OCI-LY3 (cell line): ENCODE data around the gene BAZ2A.

Source experiments
- H2AFZ ChIP-seq: fragments of 200-600, 300-600 bp; shearing (Covaris generic); 2 replicates; pipeline ENCODE4 v1.6.0; 2014; ENCODE audit warnings: antibody characterized with exemption, low read depth, low read length
- H3K27ac ChIP-seq: fragments of 200-600, 300-600 bp; sonication (generic); 2 replicates; pipeline ENCODE4 v1.5.1; 2014; ENCODE audit warnings: mild to moderate bottlenecking, low read length, moderate library complexity, mixed read lengths
- H3K27me3 ChIP-seq: fragments of 200-600, 300-600 bp; sonication (generic); 2 replicates; pipeline ENCODE4 v1.6.1; 2014; ENCODE audit warnings: low read depth, low read length, mixed read lengths
- H3K36me3 ChIP-seq: fragments of 200-600, 300-600 bp; sonication (generic); replicated peaks from 2 replicates; pipeline ENCODE3; 2014; ENCODE audit warnings: low read depth, low read length, mixed read lengths
- H3K4me1 ChIP-seq: fragments of 300-600, 200-600 bp; sonication (generic); 2 replicates; pipeline ENCODE4 v1.6.1; 2014; ENCODE audit warnings: low read length, mixed read lengths
- H3K4me2 ChIP-seq: fragments of 200-600, 300-600 bp; sonication (generic); 2 replicates; pipeline ENCODE4 v1.6.1; 2014; ENCODE audit warnings: low read length, mixed read lengths
- H3K4me3 ChIP-seq: fragments of 300-600, 200-600 bp; sonication (generic); 2 replicates; pipeline ENCODE4 v1.5.1; 2014; ENCODE audit warnings: antibody characterized with exemption, mild to moderate bottlenecking, low read length, moderate library complexity
- H3K79me2 ChIP-seq: fragments of 300-600, 200-600 bp; shearing (Covaris generic); 2 replicates; pipeline ENCODE4 v1.6.1; 2014; ENCODE audit warnings: mild to moderate bottlenecking, low read length, mixed read lengths
- H3K9ac ChIP-seq: fragments of 300-600, 200-600 bp; shearing (Covaris generic); 2 replicates; pipeline ENCODE4 v1.6.0; 2014; ENCODE audit warnings: mild to moderate bottlenecking, low read length, moderate library complexity
- H3K9me3 ChIP-seq: fragments of 200-600, 300-600 bp; shearing (Covaris generic); 2 replicates; pipeline ENCODE4 v1.6.1; 2014; ENCODE audit warnings: low read length, mixed read lengths; ENCODE audit not compliant: insufficient read depth
- H4K20me1 ChIP-seq: fragments of 200-600, 300-600 bp; sonication (generic); 2 replicates; pipeline ENCODE4 v1.6.1; 2016; ENCODE audit warnings: low read length, mixed read lengths; ENCODE audit not compliant: insufficient read depth
- EZH2phosphoT487 ChIP-seq: fragments of 200-600 bp; shearing (Covaris generic); IDR thresholded peaks from 2 replicates; pipeline ENCODE4 v1.6.1; 2018; ENCODE audit warnings: antibody characterized with exemption, mixed run types, low read depth
- TF ChIP-seq, protein P1 (sequence below): fragments of 200-600, 300-600 bp; sonication (generic); IDR thresholded peaks from 2 replicates; pipeline ENCODE4 v1.5.1; 2014; ENCODE audit warnings: antibody characterized with exemption, low read length, low read depth

BAZ2A gene

DNA sequence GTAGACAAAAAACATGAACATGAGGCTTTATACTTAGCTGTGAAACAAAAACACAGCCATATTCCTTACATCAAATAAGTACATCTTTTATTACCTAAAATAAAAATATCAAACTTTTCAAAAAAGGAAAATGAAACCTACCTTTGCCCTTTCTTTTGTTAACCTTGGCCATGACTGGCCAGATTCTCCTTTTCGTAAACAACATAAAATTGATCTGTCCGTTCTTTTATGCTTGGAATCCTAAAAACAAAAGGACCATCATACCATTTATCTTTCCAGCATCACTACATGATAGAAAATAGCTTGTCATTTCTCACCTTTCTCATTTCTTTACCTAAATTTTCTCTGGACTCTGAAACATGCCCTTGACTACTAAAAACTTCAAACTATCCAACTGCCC, 41.5 kb upstream of the BAZ2A start:
- H2AFZ ChIP-seq: no peak overlapping the region
- no peaks in the 10 kb centered on the region for H3K27me3 ChIP-seq
- no peaks in the 10 kb centered on the region for H3K9me3 ChIP-seq
- no peak overlapping the region for H3K27ac ChIP-seq
- peaks cover 75% of the 10 kb centered on the region for H4K20me1 ChIP-seq
- H3K4me3 ChIP-seq: no peak overlapping the region
- TF ChIP-seq, protein P1, sequence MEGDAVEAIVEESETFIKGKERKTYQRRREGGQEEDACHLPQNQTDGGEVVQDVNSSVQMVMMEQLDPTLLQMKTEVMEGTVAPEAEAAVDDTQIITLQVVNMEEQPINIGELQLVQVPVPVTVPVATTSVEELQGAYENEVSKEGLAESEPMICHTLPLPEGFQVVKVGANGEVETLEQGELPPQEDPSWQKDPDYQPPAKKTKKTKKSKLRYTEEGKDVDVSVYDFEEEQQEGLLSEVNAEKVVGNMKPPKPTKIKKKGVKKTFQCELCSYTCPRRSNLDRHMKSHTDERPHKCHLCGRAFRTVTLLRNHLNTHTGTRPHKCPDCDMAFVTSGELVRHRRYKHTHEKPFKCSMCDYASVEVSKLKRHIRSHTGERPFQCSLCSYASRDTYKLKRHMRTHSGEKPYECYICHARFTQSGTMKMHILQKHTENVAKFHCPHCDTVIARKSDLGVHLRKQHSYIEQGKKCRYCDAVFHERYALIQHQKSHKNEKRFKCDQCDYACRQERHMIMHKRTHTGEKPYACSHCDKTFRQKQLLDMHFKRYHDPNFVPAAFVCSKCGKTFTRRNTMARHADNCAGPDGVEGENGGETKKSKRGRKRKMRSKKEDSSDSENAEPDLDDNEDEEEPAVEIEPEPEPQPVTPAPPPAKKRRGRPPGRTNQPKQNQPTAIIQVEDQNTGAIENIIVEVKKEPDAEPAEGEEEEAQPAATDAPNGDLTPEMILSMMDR: no peak
- no peak for TF ChIP-seq EZH2phosphoT487
- H3K4me1 ChIP-seq: peaks cover 9% of the 10 kb centered on the region
- peaks cover 63% of the 10 kb centered on the region for H3K36me3 ChIP-seq
- H3K79me2 ChIP-seq: peaks cover 98% of the 10 kb centered on the region
- H3K9ac ChIP-seq: no peak overlapping the region
- no peak overlapping the region for H3K4me2 ChIP-seq

DNA sequence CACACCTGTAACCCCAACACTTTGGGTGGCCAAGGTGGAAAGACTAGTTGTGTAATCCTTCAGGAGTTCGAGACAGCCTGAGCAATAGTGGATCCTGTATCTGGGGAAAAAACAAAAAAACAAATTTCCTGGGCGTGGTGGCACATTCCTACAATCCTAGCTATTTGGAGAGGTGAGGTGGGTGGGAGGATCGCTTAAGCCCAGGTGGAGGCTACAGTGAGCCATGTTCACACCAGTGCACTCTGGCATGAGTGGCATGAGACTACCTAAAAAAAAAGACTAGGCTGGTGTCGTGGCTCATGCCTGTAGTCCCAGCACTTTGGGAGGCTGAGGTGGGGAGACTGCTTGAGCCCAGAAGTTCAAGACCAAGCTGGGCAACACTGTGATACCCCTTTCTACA, 40.7 kb upstream of the BAZ2A start:
- Histone ChIP-seq H3K4me1 (peaks cover 9% of the 10 kb centered on the region), H3K9me3 (no peaks in the 10 kb centered on the region), H3K79me2 (peaks cover 96% of the 10 kb centered on the region), H3K9ac (no peak overlapping the region), H3K36me3 (peaks cover 64% of the 10 kb centered on the region), H3K27me3 (no peaks in the 10 kb centered on the region), H3K27ac (no peak overlapping the region), H2AFZ (no peak overlapping the region), H3K4me2 (no peak overlapping the region), H3K4me3 (no peak overlapping the region), H4K20me1 (peaks cover 71% of the 10 kb centered on the region)
- no peak for TF ChIP-seq EZH2phosphoT487
- TF ChIP-seq, protein P1: no peak

DNA sequence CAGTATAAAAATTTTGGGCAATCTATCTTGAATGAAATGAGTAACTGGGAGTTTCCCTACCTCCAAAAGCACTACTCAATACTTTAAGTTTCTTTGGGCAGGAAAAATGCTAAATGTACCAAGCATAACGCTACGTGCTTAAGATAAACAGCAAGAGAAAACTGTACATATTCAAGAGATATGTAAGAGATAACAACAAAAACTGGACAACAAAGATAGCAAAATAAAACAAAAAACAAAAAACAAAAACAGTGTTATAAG, 38.0 kb upstream of the BAZ2A start:
- H4K20me1 ChIP-seq: peaks cover 56% of the 10 kb centered on the region
- peaks cover 72% of the 10 kb centered on the region for H3K36me3 ChIP-seq
- TF ChIP-seq, protein P1: no peak
- TF ChIP-seq EZH2phosphoT487: no peak
- H3K4me1 ChIP-seq: peaks cover 9% of the 10 kb centered on the region
- H3K79me2 ChIP-seq: peaks cover 79% of the 10 kb centered on the region
- no peak overlapping the region for H3K4me3 ChIP-seq
- H3K4me2 ChIP-seq: no peak overlapping the region
- no peak overlapping the region for H3K9ac ChIP-seq
- no peak overlapping the region for H2AFZ ChIP-seq
- no peak overlapping the region for H3K27ac ChIP-seq
- no peaks in the 10 kb centered on the region for H3K9me3 ChIP-seq
- H3K27me3 ChIP-seq: no peaks in the 10 kb centered on the region

DNA sequence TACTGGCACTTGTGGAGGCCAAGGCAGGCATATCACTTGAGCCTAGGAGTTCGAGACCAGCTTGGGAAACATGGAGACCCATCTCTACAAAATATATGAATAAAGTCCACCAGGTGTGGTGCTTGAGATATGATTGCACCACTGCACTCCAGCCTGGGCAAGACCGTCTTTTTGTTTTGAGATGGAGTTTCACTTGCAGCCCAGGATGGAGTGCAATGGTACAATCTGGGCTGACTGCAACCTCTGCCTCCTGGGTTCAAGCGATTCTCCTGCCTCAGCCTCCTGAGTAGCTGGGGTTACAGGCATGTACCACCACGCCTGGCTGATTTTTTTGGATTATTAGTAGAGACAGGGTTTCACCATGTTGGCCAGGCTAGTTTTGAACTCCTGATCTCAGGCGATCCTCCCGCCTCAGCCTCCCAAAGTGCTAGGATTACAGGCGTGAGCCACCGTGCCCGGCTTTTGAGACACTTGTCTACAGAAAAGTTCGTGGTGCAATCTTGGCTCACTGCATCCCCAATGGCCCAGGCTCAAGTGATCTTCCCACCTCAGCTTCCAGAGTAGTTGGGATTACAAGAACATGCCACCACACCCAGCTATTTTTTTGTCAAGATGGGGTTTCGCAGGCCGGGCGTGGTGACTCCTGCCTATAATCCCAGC, 32.0 kb upstream of the BAZ2A start:
- no peak for TF ChIP-seq EZH2phosphoT487
- TF ChIP-seq, protein P1: no peak
- H3K79me2 ChIP-seq: peaks cover 26% of the 10 kb centered on the region
- no peak overlapping the region for H2AFZ ChIP-seq
- H3K27ac ChIP-seq: peak overlapping the region; percentile 43
- H3K4me1 ChIP-seq: peaks cover 41% of the 10 kb centered on the region
- no peak overlapping the region for H3K4me2 ChIP-seq
- peaks cover 28% of the 10 kb centered on the region for H3K36me3 ChIP-seq
- no peaks in the 10 kb centered on the region for H3K9me3 ChIP-seq
- peaks cover 8% of the 10 kb centered on the region; the same call in 1 of the 2 replicates for H4K20me1 ChIP-seq
- H3K9ac ChIP-seq: no peak overlapping the region
- H3K27me3 ChIP-seq: no peaks in the 10 kb centered on the region
- no peak overlapping the region for H3K4me3 ChIP-seq
